Dendritic cell treated with granulocyte-macrophage colony-stimulating factor and Interleukin-4, amounts not matched to agents 40 ng/mL and 50 ng/mL, for 4 days (primary cell): ENCODE results near the gene NHLRC3.
A peak's percentile ranks its signal among the peaks of the same experiment; 100 is the strongest.
"Not testable (repeated sequence)": the region's sequence is repeated elsewhere in the genome, so short reads cannot be mapped to it uniquely, and the experiment has no call there.

Source experiments
- H3K27ac Mint-ChIP-seq: one replicate; pipeline ENCODE4 v1.8.0; 2022; ENCODE audit warnings: mild to moderate bottlenecking, mixed read lengths
- H3K27me3 Mint-ChIP-seq: one replicate; pipeline ENCODE4 v1.8.0; 2022; ENCODE audit warnings: mild to moderate bottlenecking, mixed read lengths
- H3K36me3 Mint-ChIP-seq: one replicate; pipeline ENCODE4 v1.8.0; 2022; ENCODE audit warnings: low read depth, mixed read lengths
- H3K4me1 Mint-ChIP-seq: one replicate; pipeline ENCODE4 v1.8.0; 2022; ENCODE audit warnings: low read depth, mixed read lengths
- H3K4me3 Mint-ChIP-seq: one replicate; pipeline ENCODE4 v1.8.0; 2022; ENCODE audit warnings: mild to moderate bottlenecking, moderate library complexity, mixed read lengths
- H3K9me3 Mint-ChIP-seq: one replicate; pipeline ENCODE4 v1.8.0; 2022; ENCODE audit warnings: mixed read lengths
- intact Hi-C: fragments of 100-400 bp; cut with micrococcal nuclease; formaldehyde crosslinking; loops from one replicate; pipeline ENCODE4 v1.15.0; 2022

NHLRC3 gene, protein sequence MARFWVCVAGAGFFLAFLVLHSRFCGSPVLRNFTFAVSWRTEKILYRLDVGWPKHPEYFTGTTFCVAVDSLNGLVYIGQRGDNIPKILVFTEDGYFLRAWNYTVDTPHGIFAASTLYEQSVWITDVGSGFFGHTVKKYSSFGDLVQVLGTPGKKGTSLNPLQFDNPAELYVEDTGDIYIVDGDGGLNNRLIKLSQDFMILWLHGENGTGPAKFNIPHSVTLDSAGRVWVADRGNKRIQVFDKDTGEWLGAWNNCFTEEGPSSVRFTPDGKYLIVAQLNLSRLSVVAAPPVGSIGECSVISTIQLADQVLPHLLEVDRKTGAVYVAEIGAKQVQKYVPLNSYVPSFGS

DNA sequence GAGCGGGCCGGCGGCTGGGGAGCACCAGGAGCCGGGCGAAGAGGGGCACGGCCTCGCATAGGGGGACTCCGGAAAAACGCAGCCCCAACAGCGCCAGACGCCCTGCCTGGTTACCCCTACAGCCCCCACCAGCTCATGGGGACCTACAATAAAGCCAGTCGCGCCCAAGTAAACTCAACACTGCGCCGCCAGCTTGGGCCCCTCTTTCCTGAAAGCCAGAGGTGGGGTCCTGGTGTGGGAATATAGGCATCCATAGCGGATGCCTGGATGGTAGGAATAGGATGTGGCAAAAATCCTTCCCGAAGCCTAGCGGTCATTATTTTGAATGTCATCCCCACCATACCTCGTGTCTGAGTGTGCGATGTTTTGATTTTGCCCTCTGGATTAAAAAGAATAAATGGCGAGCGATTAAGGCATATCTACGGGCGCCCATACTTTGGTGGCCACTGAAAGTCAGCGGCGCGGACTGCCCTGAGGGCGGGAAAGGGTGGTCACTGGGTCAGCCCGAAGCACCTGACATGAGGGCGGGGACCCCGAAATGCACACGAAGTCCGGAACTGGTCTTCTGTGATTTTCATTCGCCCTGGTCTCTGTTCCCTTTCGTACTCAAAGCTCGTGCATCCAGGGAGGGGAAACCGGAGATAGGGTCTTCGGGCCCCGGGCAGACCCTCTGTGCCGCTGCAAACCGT, at the start of gene NHLRC3, which contains the start of gene PROSER1:
NHLRC3 (plus strand) TSS at position 577 of the 689 bp plus-strand sequence. CDS start 184 bp downstream, outside the sequence.
PROSER1 (minus strand) TSS at position 210 of the 689 bp plus-strand sequence. CDS start 847 bp downstream, outside the sequence.
- Mint-ChIP-seq H3K4me1 (peaks cover 46% of the 10 kb centered on the region), H3K27me3 (no peaks in the 10 kb centered on the region), H3K4me3 (peak within 1 kb of the TSS; percentile 90), H3K27ac (peak within 1 kb of the TSS; percentile 99), H3K9me3 (no peaks in the 10 kb centered on the region), H3K36me3 (peaks cover 32% of the 10 kb centered on the region)
- intact Hi-C loops: loop anchor here (10.0 kb wide), 1 partner anchor 693 kb away; the partner anchor contains the start of gene UFM1

DNA sequence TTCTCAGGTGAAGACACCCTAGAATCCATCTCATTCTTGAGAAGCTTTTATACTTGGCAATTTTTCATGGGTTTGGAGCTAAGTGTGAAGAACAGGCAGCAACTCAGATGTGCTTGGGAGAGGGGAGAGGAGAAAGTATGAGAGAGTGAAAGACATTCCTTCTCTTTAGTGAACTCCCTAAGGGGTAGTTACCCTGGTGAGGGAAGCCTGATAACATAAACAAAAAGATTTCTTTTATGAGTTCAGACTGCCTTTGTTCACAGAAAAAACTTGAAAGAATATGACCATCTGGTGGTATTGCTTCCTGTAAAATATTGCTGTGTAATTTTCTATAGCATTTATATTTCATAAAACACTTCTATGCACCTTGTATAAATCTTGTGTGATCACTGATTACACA, 47.6 kb upstream of the NHLRC3 start, which contains the start of gene STOML3:
STOML3 (minus strand) TSS at position 139 of the 400 bp plus-strand sequence; CDS start at position 29, 110 bp downstream.
- H3K27me3 Mint-ChIP-seq: no peaks in the 10 kb centered on the region
- H3K4me1 Mint-ChIP-seq: no peaks in the 10 kb centered on the region
- H3K4me3 Mint-ChIP-seq: no peak within 1 kb of the TSS
- H3K27ac Mint-ChIP-seq: no peak within 1 kb of the TSS
- H3K36me3 Mint-ChIP-seq: no peaks in the 10 kb centered on the region
- intact Hi-C loops: no loop called here
- no peaks in the 10 kb centered on the region for H3K9me3 Mint-ChIP-seq

DNA sequence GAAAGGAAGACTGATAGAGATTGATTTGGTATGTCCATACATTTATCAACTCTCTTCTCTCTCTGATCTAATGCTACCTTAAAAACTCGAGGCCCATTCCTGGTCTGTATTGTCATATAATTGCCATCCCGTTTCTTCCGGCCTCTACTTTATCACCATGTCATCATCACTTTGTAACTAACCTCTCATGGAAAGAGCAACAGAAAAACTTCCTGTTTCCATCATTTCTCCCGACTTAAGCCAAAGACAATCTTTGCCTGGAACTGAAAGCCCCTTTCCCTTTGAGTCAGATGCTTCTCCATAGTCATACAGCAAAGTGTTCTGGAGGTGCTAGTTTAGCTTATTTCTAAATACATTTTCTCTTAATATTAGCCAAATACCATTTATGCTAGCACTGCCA, 44.9 kb upstream of the NHLRC3 start:
- intact Hi-C loops: no loop called here
- Mint-ChIP-seq H3K27me3 (no peaks in the 10 kb centered on the region), H3K27ac (no peak overlapping the region), H3K4me1 (no peaks in the 10 kb centered on the region), H3K4me3 (no peak overlapping the region), H3K9me3 (no peaks in the 10 kb centered on the region), H3K36me3 (no peaks in the 10 kb centered on the region)

DNA sequence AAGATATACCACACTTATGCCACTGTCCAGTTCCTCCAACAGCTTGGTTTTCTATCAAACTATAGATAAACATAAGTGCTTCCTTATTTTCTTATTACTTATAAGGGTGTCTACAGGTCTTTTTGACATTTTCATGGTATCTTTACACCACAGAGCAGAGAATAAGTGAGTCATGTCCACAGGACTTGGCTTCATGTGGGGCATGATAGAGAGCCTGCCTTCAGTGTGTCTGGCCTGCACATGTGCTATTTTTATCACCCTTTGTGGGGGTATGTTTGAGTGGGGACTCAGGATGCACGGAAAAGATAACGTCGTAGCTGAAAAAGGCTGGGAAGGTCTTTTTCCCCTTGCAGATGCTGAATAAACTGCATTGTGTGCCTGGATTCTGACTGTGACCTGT, 39.5 kb upstream of the NHLRC3 start:
- Mint-ChIP-seq H3K27ac (no peak overlapping the region), H3K9me3 (no peaks in the 10 kb centered on the region), H3K4me3 (no peak overlapping the region), H3K27me3 (no peaks in the 10 kb centered on the region), H3K36me3 (no peaks in the 10 kb centered on the region), H3K4me1 (no peaks in the 10 kb centered on the region)
- intact Hi-C loops: no loop called here

DNA sequence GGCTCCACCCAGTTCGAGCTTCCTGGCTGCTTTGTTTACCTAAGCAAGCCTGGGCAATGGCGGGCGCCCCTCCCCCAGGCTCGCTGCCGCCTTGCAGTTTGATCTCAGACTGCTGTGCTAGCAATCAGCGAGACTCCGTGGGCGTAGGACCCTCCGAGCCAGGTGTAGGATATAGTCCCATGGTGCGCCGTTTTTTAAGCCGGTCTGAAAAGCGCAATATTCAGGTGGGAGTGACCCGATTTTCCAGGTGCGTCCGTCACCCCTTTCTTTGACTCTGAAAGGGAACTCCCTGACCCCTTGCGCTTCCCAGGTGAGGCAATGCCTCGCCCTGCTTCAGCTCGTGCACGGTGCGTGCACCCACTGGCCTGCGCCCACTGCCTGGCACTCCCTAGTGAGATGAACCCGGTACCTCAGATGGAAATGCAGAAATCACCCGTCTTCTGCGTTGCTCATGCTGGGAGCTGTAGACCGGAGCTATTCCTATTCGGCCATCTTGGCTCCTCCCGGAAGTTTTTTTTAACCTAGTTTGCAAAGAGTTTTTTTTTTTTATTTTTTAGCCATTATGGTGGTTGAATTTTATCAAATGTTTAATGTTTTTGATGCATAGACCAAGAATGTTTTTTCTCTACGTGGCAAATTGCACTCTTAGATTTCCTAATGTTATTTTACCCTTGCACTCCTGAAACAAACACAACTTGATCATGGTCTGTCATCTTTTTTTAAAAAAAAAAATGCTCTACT, 31.7 kb upstream of the NHLRC3 start:
- peaks cover 35% of the 10 kb centered on the region for H3K36me3 Mint-ChIP-seq
- H3K4me1 Mint-ChIP-seq, H3K4me3 Mint-ChIP-seq, H3K9me3 Mint-ChIP-seq, intact Hi-C loops, H3K27ac Mint-ChIP-seq, H3K27me3 Mint-ChIP-seq: not testable (repeated sequence)

DNA sequence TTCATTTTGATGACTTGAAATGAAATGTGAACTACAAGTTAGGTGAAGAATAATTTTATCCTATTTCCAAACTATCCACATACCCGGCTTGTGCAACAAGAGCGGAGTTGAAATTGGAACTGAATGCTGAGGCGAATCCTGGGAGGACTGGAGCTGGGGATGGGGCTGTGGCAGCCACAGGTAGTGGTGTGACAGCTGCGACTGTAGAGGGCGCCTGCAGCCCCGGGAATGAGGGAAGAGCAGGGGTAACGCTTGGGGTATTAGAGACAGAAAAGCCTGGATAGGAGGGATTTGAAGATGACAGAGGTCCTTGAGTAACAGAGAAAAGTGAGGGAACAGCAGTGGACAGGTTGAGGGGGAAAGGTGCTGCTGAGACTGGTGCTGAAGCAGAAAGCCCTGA, 25.6 kb upstream of the NHLRC3 start:
- Mint-ChIP-seq H3K4me1 (no peaks in the 10 kb centered on the region), H3K27me3 (no peaks in the 10 kb centered on the region), H3K4me3 (no peak overlapping the region), H3K27ac (no peak overlapping the region), H3K9me3 (no peaks in the 10 kb centered on the region), H3K36me3 (peaks cover 82% of the 10 kb centered on the region)
- intact Hi-C loops: no loop called here

DNA sequence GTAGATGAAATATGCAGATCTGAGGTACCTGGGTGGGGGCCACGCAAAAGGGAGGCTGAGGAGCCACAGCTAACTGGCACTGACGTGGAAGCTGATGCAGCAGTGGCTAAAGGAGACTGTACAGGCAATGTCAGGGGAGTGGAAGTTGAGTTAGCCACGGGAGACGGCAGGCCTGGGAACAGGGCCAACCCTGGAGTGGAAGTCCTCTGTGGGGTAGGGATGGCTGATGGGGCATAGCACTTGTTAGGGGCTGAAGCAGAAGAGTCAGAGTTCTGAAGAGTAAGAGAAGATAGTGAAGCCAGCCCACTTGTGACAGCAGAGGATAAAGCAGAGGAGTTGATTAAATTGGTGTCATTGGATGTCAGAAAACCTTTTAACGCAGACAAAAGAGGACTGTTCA, 24.8 kb upstream of the NHLRC3 start:
- intact Hi-C loops: no loop called here
- no peak overlapping the region for H3K4me3 Mint-ChIP-seq
- H3K4me1 Mint-ChIP-seq: no peaks in the 10 kb centered on the region
- peaks cover 81% of the 10 kb centered on the region for H3K36me3 Mint-ChIP-seq
- no peak overlapping the region for H3K27ac Mint-ChIP-seq
- H3K9me3 Mint-ChIP-seq: no peaks in the 10 kb centered on the region
- no peaks in the 10 kb centered on the region for H3K27me3 Mint-ChIP-seq

DNA sequence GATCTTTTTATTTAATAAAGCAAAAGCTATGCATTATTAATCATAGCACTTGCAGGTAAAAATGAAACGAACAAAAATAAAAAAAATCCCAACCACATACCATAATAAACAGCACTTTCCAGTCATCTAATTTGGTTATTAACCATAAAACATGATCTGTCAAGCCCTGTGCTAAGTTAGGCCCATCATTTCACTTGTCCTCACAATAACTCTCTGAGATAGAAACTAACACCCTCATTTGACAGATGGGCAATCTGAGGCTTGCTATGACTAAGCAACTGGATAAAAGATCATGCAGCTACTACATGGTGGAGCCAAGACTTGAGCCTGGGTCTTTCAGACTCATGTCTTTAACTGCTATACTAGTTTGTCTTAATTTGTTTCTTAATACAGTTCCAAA, 22.2 kb upstream of the NHLRC3 start:
- intact Hi-C loops: no loop called here

DNA sequence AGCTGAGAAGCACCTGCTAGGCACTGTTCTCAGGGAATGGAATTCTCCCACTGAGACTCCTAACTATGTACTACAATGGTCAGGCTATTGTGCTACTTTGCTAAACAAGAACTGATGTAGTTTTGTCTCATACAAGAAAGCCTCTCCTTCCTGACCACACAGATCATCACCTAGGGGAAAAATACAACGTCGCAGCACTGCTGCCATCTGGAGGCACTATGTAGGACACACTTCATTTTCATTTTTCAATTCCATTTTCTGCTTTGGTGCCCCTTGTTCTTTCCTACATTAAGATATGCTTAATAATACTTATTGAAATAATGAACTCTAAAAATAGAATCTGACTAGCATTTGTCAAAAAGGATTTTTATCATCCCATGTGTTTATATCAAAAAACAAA, 21.5 kb upstream of the NHLRC3 start:
- Mint-ChIP-seq H3K27ac (no peak overlapping the region), H3K27me3 (no peaks in the 10 kb centered on the region), H3K9me3 (no peaks in the 10 kb centered on the region), H3K4me3 (no peak overlapping the region), H3K36me3 (peaks cover 85% of the 10 kb centered on the region), H3K4me1 (no peaks in the 10 kb centered on the region)
- intact Hi-C loops: no loop called here

More for the DNA sequence above, 22.2 kb upstream of the NHLRC3 start:
- Mint-ChIP-seq H3K27me3 (no peaks in the 10 kb centered on the region), H3K4me1 (no peaks in the 10 kb centered on the region), H3K36me3 (peaks cover 85% of the 10 kb centered on the region), H3K9me3 (no peaks in the 10 kb centered on the region), H3K27ac (no peak overlapping the region), H3K4me3 (no peak overlapping the region)

DNA sequence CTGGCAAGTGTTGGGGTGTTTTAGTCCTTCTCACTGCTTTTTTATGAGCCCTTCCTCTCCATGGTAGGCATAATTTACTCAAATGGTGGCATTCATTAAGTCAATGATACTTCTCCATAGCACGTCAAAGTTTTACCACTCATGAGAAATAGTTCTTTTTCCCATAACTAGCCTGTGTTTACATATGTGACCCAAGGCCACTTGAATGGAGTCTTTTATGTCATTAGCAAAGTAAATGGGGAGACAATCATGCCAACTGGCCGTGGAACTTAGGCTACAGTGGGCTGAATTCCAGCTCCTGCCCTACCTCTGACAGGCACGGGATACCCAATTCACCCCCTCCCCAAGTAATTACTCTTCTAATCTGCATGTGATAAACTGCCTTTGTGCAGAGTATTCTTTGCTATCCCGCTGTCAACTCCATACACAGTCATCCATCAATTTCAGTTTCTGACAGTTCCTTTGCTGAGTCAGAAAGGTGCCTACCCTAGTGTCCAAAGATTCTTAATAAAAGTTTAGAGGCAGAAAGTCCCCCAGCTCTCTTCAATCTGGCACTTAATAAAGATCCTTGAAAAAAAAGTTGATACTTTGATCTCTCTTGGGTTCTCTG, 17.3 kb upstream of the NHLRC3 start:
- intact Hi-C loops: loop anchor here (10.0 kb wide), 1 partner anchor 1986 kb away; no protein-coding TSS in a partner anchor
- no peak overlapping the region for H3K4me3 Mint-ChIP-seq
- no peak overlapping the region for H3K27ac Mint-ChIP-seq
- H3K4me1 Mint-ChIP-seq: no peaks in the 10 kb centered on the region
- peaks cover 88% of the 10 kb centered on the region for H3K36me3 Mint-ChIP-seq
- no peaks in the 10 kb centered on the region for H3K27me3 Mint-ChIP-seq
- H3K9me3 Mint-ChIP-seq: no peaks in the 10 kb centered on the region

DNA sequence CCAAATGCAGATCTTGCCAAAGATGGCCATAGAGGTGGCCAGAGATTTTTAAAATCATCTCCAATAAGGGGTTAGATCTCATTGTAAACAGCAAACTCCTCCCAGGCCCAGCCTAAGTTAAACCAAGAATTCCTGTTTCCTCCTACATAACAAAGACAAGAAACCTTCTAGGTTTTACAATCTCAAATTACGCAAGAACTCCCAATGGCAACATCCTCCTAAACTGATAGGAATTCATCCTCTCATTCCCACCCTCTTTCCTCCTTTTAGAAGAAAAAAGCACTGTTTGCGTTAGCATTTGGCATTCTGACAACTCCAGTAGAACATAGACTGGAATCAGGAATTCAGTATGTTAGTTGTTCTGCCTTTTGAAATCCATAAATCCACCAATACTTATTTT, 14.9 kb upstream of the NHLRC3 start:
- Mint-ChIP-seq H3K27me3 (no peaks in the 10 kb centered on the region), H3K27ac (no peak overlapping the region), H3K4me3 (no peak overlapping the region), H3K36me3 (peaks cover 90% of the 10 kb centered on the region), H3K9me3 (no peaks in the 10 kb centered on the region), H3K4me1 (no peaks in the 10 kb centered on the region)
- intact Hi-C loops: loop anchor here (10.0 kb wide), 1 partner anchor 1989 kb away; no protein-coding TSS in a partner anchor

DNA sequence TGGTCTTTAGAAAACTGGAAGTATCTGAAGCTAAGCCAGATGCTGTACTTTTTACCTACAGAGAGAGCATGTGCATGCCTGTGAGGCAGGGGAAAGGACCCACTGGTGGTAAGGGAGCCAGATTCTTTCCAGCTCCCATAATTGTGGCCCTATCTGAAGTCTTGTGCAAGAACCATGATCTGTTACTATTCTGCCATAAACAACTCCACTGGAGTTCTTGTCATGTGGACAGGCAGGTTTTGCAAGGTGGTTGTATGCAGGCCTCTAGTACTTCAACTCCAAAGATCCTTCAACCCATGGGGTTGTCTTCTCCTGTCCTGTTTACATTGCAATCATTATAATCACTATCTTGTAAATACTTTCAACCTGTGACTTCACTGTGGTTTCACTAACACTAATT, 14.5 kb upstream of the NHLRC3 start:
- Mint-ChIP-seq H3K4me1 (no peaks in the 10 kb centered on the region), H3K9me3 (no peaks in the 10 kb centered on the region), H3K27ac (no peak overlapping the region), H3K36me3 (peaks cover 90% of the 10 kb centered on the region), H3K4me3 (no peak overlapping the region), H3K27me3 (no peaks in the 10 kb centered on the region)
- intact Hi-C loops: loop anchor here (10.0 kb wide), 1 partner anchor 1989 kb away; no protein-coding TSS in a partner anchor

DNA sequence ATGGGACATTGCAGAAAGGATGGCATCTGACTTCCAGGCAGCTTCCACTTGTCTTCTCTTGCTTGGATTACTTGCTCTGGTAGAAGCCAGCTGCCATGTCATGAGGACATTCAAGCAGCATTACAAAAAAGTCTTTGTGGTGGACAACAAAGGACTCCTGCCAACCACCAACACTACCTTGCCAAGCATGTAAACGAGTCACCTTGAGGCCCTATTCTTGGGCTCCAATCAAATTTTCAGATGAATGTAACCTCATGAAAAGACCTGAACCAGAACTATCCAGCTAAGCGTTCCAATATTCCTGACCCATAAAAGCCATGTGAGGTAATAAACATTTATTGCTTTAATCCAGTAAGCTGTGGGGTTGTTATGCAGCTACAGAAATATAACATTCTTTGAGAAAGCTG, 12.8 kb upstream of the NHLRC3 start:
- intact Hi-C loops: loop anchor here (10.0 kb wide), 1 partner anchor 1991 kb away; no protein-coding TSS in a partner anchor
- Mint-ChIP-seq H3K9me3 (no peaks in the 10 kb centered on the region), H3K4me1 (no peaks in the 10 kb centered on the region), H3K27me3 (no peaks in the 10 kb centered on the region), H3K4me3 (no peak overlapping the region), H3K36me3 (peaks cover 77% of the 10 kb centered on the region), H3K27ac (no peak overlapping the region)
